IMR-90 (cell line): Measurements from ENCODE around the gene GATA6. TPM values are rescaled to one million over a fixed set of nuclear protein-coding genes. Genes with fewer than 3 reads are reported as not detected.

Experiments used
- CTCF ChIP-seq: conservative IDR thresholded peaks from 2 replicates; pipeline ENCODE4 v1.5.1; 2012; ENCODE audit warnings: mild to moderate bottlenecking, low read depth, low read length, improper control_type of control experiment
- FOS ChIP-seq: fragments of 150-350 bp; IDR thresholded peaks from 2 replicates; pipeline ENCODE4 v1.6.1; 2016; ENCODE audit warnings: low read depth, low read length
- polyA plus RNA-seq, 3 experiments: library from polyadenylated mRNA; depleted of rRNA; stranded (reverse); fragments of >200 nt; gene quantifications; 2 replicates each; pipeline ENCODE4 v1.2.3, GENCODE V29; 2012; ENCODE audit warnings: low replicate concordance in 1 of 3
- total RNA-seq: library from RNA; depleted of rRNA; stranded (reverse); fragments of >200 nt; gene quantifications from 2 replicates; pipeline ENCODE4 v1.2.3, GENCODE V29; 2012

GATA6 gene
- total and polyA plus RNA-seq, 2 of the 4 experiments (the other 2 are of a cell fraction), result 2.5 to 4.0 TPM

GRCh38 chr18:22169889-22170420, 566 bp downstream of the GATA6 start (continued):
- TF ChIP-seq CTCF (no peak), FOS (no peak)
